ENCODE measurements around the gene ZNF705A.
"Not testable (repeated sequence)": the region's sequence is repeated elsewhere in the genome, so short reads cannot be mapped to it uniquely, and the experiment has no call there.

The ZNF705A gene

GRCh38 chr12:8188088-8188487, 31.3 kb downstream of the ZNF705A start:
- not testable (repeated sequence) for DNase-seq

GRCh38 chr12:8197685-8198308, 41.0 kb downstream of the ZNF705A start:
- DNase-seq, result not testable (repeated sequence)

DNA sequence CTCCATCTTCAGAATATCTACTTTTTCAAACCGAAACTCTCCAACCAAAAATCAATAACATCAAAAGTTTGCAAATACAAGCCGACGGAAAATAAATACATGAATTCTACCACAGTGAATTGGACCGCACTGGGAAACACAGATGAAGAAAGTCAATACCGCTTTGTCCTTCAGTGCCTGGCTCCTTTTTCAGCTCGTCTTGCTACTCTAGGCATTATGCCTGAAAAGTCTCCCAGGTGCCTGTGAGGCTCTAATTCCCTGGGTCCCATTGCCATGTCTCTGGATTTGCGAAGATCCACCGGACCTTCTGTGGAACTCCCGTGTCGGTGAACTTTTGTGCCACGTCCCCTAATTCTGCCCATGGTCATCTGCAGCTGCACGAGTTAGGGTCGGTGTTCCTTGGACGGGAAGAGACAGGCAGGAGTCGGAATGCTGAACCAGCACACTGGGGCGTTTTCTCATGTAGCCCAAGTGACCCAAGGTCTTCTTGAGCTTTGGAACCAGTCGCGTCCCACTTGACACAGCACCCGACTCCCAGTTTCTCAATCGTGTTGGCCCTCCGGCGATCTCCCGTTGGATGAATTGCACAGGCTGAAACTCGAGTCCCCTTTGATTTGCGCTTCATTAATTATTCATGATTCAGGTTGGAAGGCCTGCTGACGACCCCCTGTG, 62.0 kb downstream of the ZNF705A start:
- not testable (repeated sequence) for DNase-seq

GRCh38 chr12:8221375-8221774, 64.6 kb downstream of the ZNF705A start:
- DNase-seq, result not testable (repeated sequence)

GRCh38 chr12:8221844-8222243, 65.0 kb downstream of the ZNF705A start:
- not testable (repeated sequence) for DNase-seq

DNA sequence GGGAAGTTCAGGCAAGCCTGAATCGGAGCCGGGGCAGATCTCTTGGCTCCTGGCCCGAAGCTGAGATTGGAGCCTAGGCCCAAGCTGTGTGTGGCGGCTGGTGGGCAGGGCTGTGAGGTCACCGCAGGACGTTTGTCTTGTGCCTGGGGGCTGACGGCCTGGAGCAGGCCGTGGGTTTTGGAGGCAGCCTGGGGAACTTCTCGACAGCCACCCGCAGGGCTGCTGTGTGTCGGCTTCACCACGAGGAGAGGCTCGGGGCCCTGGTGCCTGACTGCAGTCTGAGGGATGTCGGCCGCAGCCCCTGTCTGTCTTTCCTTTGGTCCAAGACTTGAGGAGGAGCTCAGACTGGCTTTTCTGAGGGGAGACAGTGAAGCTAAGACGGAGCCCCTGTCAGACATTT, 65.5 kb downstream of the ZNF705A start:
- not testable (repeated sequence) for DNase-seq

DNA sequence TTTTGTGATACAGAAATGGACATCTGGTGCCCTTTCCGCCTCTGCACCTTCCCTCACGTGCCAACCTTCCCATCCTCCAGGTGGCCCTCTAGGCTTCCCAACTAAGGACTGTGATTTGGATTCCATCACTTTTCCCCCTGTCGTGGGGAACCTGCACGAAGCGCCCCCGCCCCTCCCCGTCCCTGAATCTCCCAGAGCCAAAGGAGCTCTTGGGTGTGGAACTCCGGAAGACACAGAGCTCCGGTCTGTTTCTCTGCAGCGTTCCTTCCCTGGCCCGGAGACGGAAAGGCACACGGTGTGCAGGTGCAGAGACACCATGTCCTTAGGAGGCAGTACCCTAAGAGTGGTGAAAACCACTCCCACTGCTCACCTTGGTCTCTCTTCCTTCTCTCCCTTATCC, 66.8 kb downstream of the ZNF705A start:
- DNase-seq, result not testable (repeated sequence)

DNA sequence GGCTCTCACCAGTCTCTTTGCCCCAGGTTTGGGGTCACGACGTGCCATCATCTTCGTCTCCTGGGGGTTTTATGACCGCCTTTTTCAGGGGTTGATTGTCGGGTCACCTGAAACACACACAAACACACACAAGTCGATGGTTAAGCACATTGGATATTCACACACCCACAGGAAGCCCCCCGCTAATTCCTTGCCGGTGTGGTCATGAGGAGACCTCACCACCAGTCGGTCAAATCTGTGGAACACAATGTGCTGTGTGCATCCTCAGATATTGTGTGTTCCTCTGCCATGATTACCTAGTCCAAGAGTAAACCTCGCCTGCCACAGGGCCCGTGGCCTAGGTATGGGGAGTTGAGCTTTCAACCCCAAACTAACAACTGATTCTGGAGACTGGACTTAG, 68.0 kb downstream of the ZNF705A start:
- DNase-seq, result not testable (repeated sequence)

GRCh38 chr12:8226355-8226754, 69.5 kb downstream of the ZNF705A start:
- DNase-seq, result no peak

- DNase-seq, result not testable (repeated sequence)
Measured at GRCh38 chr12:8226992-8227731, 70.3 kb downstream of the ZNF705A start, which contains the start of gene FAM90A1. TSS of gene FAM90A1 (minus strand) at chr12:8227618. CDS start at chr12:8224832, 2,786 bp downstream.

- DNase-seq, result not testable (repeated sequence)
Measured at GRCh38 chr12:8227732-8228077, 70.9 kb downstream of the ZNF705A start.

DNA sequence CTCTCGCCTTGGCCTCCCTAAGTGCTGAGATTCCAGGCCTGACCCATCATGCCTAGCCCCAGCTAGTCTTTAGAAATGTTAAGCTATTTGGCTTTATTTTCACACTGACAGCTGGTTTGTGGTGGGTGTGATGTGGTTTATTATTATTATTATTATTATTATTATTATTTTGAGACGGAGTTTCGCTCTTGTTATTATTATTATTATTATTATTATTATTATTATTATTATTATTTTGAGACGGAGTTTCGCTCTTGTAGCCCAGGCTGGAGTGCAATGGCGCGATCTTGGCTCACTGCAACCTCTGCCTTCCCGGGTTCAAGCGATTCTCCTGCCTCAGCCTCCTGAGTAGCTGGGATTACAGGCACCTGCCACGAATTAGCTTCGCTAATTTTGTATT, 71.8 kb downstream of the ZNF705A start:
- DNase-seq, result not testable (repeated sequence)

- DNase-seq, result not testable (repeated sequence)
Measured at GRCh38 chr12:8229486-8229885, 72.7 kb downstream of the ZNF705A start.
